Astrocyte (in vitro differentiated cells and primary cell): Measurements from ENCODE around the gene HNRNPF. TPM values are rescaled to one million over a fixed set of nuclear protein-coding genes. Genes with fewer than 3 reads are reported as not detected.
A peak's percentile ranks its signal among the peaks of the same experiment; 100 is the strongest.

Experiments used
- DNase-seq: peaks from one replicate; pipeline ENCODE4 v3.0.0-alpha.2; 2010; ENCODE audit warnings: low read depth
- FAIRE-seq: peaks from 2 replicates; lab custom pipeline; 2011; peaks lifted over from hg19 to GRCh38; lab: Jason Lieb, UNC
- H2AFZ ChIP-seq: 2 replicates; pipeline ENCODE4 v1.6.0; 2012; ENCODE audit warnings: low read depth, low read length, inconsistent platforms
- H3K27ac ChIP-seq: 2 replicates; pipeline ENCODE4 v1.5.1; 2011; ENCODE audit warnings: low read depth, low read length, inconsistent platforms
- H3K27me3 ChIP-seq: 2 replicates; pipeline ENCODE4 v1.6.0; 2011; ENCODE audit warnings: low read length, inconsistent platforms; ENCODE audit not compliant: insufficient read depth
- H3K36me3 ChIP-seq: 2 replicates; pipeline ENCODE4 v1.5.1; 2011; ENCODE audit warnings: low read length, inconsistent platforms; ENCODE audit not compliant: insufficient read depth
- H3K4me1 ChIP-seq: 2 replicates; pipeline ENCODE4 v1.5.1; 2011; ENCODE audit warnings: low read length, inconsistent platforms; ENCODE audit not compliant: insufficient read depth
- H3K4me2 ChIP-seq: 2 replicates; pipeline ENCODE4 v1.6.0; 2012; ENCODE audit warnings: low read length, inconsistent platforms
- H3K4me3 ChIP-seq: 2 replicates; pipeline ENCODE4 v1.5.1; 2011; ENCODE audit warnings: low read depth, mild to moderate bottlenecking, low read length, inconsistent platforms; ENCODE audit not compliant: insufficient read depth
- H3K79me2 ChIP-seq: 2 replicates; pipeline ENCODE4 v1.6.0; 2012; ENCODE audit warnings: mild to moderate bottlenecking, low read length, inconsistent platforms; ENCODE audit not compliant: insufficient read depth
- H3K9ac ChIP-seq: 2 replicates; pipeline ENCODE4 v1.6.0; 2012; ENCODE audit warnings: mild to moderate bottlenecking, low read length, inconsistent platforms
- H3K9me3 ChIP-seq: 2 replicates; pipeline ENCODE4 v1.5.1; 2012; ENCODE audit warnings: low read depth, mild to moderate bottlenecking, low read length, inconsistent platforms; ENCODE audit not compliant: insufficient read depth
- H4K20me1 ChIP-seq: 2 replicates; pipeline ENCODE4 v1.6.0; 2012; ENCODE audit warnings: low read length, inconsistent platforms; ENCODE audit not compliant: insufficient read depth
- H3K27ac Mint-ChIP-seq: one replicate; pipeline ENCODE4 v1.8.0; 2021; ENCODE audit warnings: mild to moderate bottlenecking, mixed read lengths; ENCODE audit not compliant: unreplicated experiment
- H3K27me3 Mint-ChIP-seq: one replicate; pipeline ENCODE4 v1.8.0; 2021; ENCODE audit warnings: low read depth, mixed read lengths; ENCODE audit not compliant: unreplicated experiment
- H3K36me3 Mint-ChIP-seq: one replicate; pipeline ENCODE4 v1.8.0; 2021; ENCODE audit warnings: low read depth, mixed read lengths; ENCODE audit not compliant: unreplicated experiment
- H3K4me1 Mint-ChIP-seq: one replicate; pipeline ENCODE4 v1.8.0; 2021; ENCODE audit warnings: low read depth, mixed read lengths; ENCODE audit not compliant: unreplicated experiment
- H3K4me3 Mint-ChIP-seq: one replicate; pipeline ENCODE4 v1.8.0; 2021; ENCODE audit warnings: mild to moderate bottlenecking, moderate library complexity, mixed read lengths; ENCODE audit not compliant: unreplicated experiment
- H3K9me3 Mint-ChIP-seq: one replicate; pipeline ENCODE4 v1.8.0; 2021; ENCODE audit warnings: mild to moderate bottlenecking, mixed read lengths; ENCODE audit not compliant: unreplicated experiment
- CTCF ChIP-seq: IDR thresholded peaks from 2 replicates; pipeline ENCODE4 v1.5.1; 2011; ENCODE audit warnings: low read depth, mild to moderate bottlenecking, inconsistent platforms, low read length, moderate library complexity; ENCODE audit not compliant: insufficient read depth
- EZH2 ChIP-seq: IDR thresholded peaks from 2 replicates; pipeline ENCODE4 v1.6.1; 2012; ENCODE audit warnings: mild to moderate bottlenecking, low read length, inconsistent platforms; ENCODE audit not compliant: insufficient read depth
- total RNA-seq: library from RNA; stranded (reverse); gene quantifications from 2 replicates; pipeline ENCODE4 v1.2.1, GENCODE V29; 2021

The HNRNPF gene
- total RNA-seq, 1 donor from 2014 or later = 151 TPM

GRCh38 chr10:43407576-43408330, 1.2 kb downstream of the HNRNPF start:
- peak; percentile 85 for DNase-seq
- peak overlapping the region; percentile 93 for H3K9ac ChIP-seq
- H4K20me1 ChIP-seq = peaks cover 51% of the 10 kb centered on the region
- Mint-ChIP-seq H3K27ac (peak overlapping the region; percentile 99), H3K4me1 (peaks cover 15% of the 10 kb centered on the region), H3K36me3 (peaks cover 6% of the 10 kb centered on the region), H3K27me3 (no peaks in the 10 kb centered on the region), H3K9me3 (no peaks in the 10 kb centered on the region), H3K4me3 (peak overlapping the region; percentile 97)
- peaks cover 62% of the 10 kb centered on the region for H3K79me2 ChIP-seq
- H3K27ac ChIP-seq = peak overlapping the region; percentile 98
- peak overlapping the region; percentile 32 for H2AFZ ChIP-seq
- H3K36me3 ChIP-seq = peaks cover 1% of the 10 kb centered on the region
- H3K27me3 ChIP-seq = no peaks in the 10 kb centered on the region
- TF ChIP-seq CTCF = peak; percentile 12
- TF ChIP-seq EZH2 = no peak
- H3K4me1 ChIP-seq = peaks cover 11% of the 10 kb centered on the region
- peak overlapping the region; percentile 98 for H3K4me2 ChIP-seq
- no peaks in the 10 kb centered on the region for H3K9me3 ChIP-seq
- peak overlapping the region; percentile 79 for H3K4me3 ChIP-seq
- no peak for FAIRE-seq

- DNase-seq (peak; percentile 22), FAIRE-seq (no peak)
- Histone ChIP-seq H3K4me1 (peaks cover 11% of the 10 kb centered on the region), H3K4me2 (peak overlapping the region; percentile 98), H3K9ac (peak overlapping the region; percentile 93), H3K79me2 (peaks cover 68% of the 10 kb centered on the region), H3K27ac (peak overlapping the region; percentile 98), H4K20me1 (peaks cover 57% of the 10 kb centered on the region), H3K27me3 (no peaks in the 10 kb centered on the region), H3K4me3 (peak overlapping the region; percentile 79), H3K36me3 (peaks cover 6% of the 10 kb centered on the region), H3K9me3 (no peaks in the 10 kb centered on the region), H2AFZ (no peak overlapping the region)
- Mint-ChIP-seq H3K27me3 (no peaks in the 10 kb centered on the region), H3K27ac (peak overlapping the region; percentile 99), H3K9me3 (no peaks in the 10 kb centered on the region), H3K4me3 (peak overlapping the region; percentile 97), H3K36me3 (peaks cover 6% of the 10 kb centered on the region), H3K4me1 (peaks cover 21% of the 10 kb centered on the region)
- TF ChIP-seq EZH2 = no peak
Measured at GRCh38 chr10:43407148-43407575, 1.8 kb downstream of the HNRNPF start.

GRCh38 chr10:43404704-43405084, 4.3 kb downstream of the HNRNPF start:
- Histone ChIP-seq H3K9ac (peak overlapping the region; percentile 1), H3K4me3 (no peak overlapping the region), H2AFZ (no peak overlapping the region), H3K79me2 (peaks cover 92% of the 10 kb centered on the region), H3K36me3 (peaks cover 6% of the 10 kb centered on the region), H3K9me3 (no peaks in the 10 kb centered on the region), H3K27me3 (no peaks in the 10 kb centered on the region), H3K27ac (no peak overlapping the region), H4K20me1 (peaks cover 82% of the 10 kb centered on the region), H3K4me1 (peaks cover 17% of the 10 kb centered on the region), H3K4me2 (peak overlapping the region; percentile 60)
- H3K36me3 Mint-ChIP-seq = peaks cover 6% of the 10 kb centered on the region
- DNase-seq = no peak
- H3K4me3 Mint-ChIP-seq = peak overlapping the region; percentile 58
- no peak for TF ChIP-seq EZH2
- no peak for TF ChIP-seq CTCF
- no peak for FAIRE-seq
- H3K4me1 Mint-ChIP-seq = peaks cover 33% of the 10 kb centered on the region
- H3K27me3 Mint-ChIP-seq = no peaks in the 10 kb centered on the region
- H3K9me3 Mint-ChIP-seq = no peaks in the 10 kb centered on the region
- no peak overlapping the region for H3K27ac Mint-ChIP-seq
